MCF 10A (cell line): Measurements from ENCODE around the gene SLC4A2. TPM values are rescaled to one million over a fixed set of nuclear protein-coding genes. Genes with fewer than 3 reads are reported as not detected.

Source experiments
- BruUV-seq: library from RNA; stranded (reverse); fragments of 400-500 nt; replicated peaks from 2 replicates; lab custom pipeline; 2021; lab: Mats Ljungman, UMichigan
- CTCF ChIA-PET: fragments of 300-600 bp; sonication (Branson Sonifier 250); formaldehyde crosslinking; extraction: SDS; loops from one replicate; lab custom pipeline; 2021; ENCODE audit warnings: antibody characterized with exemption, inconsistent platforms; lab: Yijun Ruan, JAX
- POLR2A ChIA-PET: fragments of 300-600, 350-650 bp; sonication (Branson Sonifier 250); formaldehyde crosslinking; extraction: SDS; loops from one replicate; lab custom pipeline; 2020; ENCODE audit warnings: antibody characterized with exemption, inconsistent platforms; lab: Yijun Ruan, JAX
- DNase-seq: peaks from one replicate; pipeline ENCODE4 v3.0.0-alpha.2; 2018; ENCODE audit not compliant: unreplicated experiment
- H3K27ac Mint-ChIP-seq: one replicate; pipeline ENCODE4 v1.8.0; 2022; ENCODE audit warnings: mild to moderate bottlenecking, low read depth, mixed read lengths; ENCODE audit not compliant: unreplicated experiment
- H3K27me3 Mint-ChIP-seq: one replicate; pipeline ENCODE4 v1.8.0; 2022; ENCODE audit warnings: mixed read lengths; ENCODE audit not compliant: insufficient read depth, unreplicated experiment
- H3K36me3 Mint-ChIP-seq: one replicate; pipeline ENCODE4 v1.8.0; 2022; ENCODE audit warnings: mild to moderate bottlenecking, moderate library complexity, mixed read lengths; ENCODE audit not compliant: insufficient read depth, unreplicated experiment
- H3K4me1 Mint-ChIP-seq: one replicate; pipeline ENCODE4 v1.8.0; 2022; ENCODE audit warnings: mixed read lengths; ENCODE audit not compliant: insufficient read depth, unreplicated experiment
- H3K4me3 Mint-ChIP-seq: one replicate; pipeline ENCODE4 v1.8.0; 2022; ENCODE audit warnings: mild to moderate bottlenecking, moderate library complexity, mixed read lengths; ENCODE audit not compliant: unreplicated experiment
- H3K9me3 Mint-ChIP-seq: one replicate; pipeline ENCODE4 v1.8.0; 2022; ENCODE audit warnings: mixed read lengths; ENCODE audit not compliant: unreplicated experiment
- CTCF ChIP-seq: fragments of 200-600 bp; IDR thresholded peaks from one replicate; pipeline ENCODE4 v1.8.0; 2022; ENCODE audit warnings: antibody characterized with exemption, mild to moderate bottlenecking; ENCODE audit not compliant: unreplicated experiment
- intact Hi-C: fragments of 100-400 bp; cut with micrococcal nuclease; formaldehyde crosslinking; loops from 2 replicates; pipeline ENCODE4 v1.14.1; 2022
- total RNA-seq: library from RNA; stranded (reverse); gene quantifications from 2 replicates; pipeline ENCODE4 v1.2.3, GENCODE V29; 2022

The SLC4A2 gene
- total RNA-seq, 1 experiment from 2014 or later = 112 TPM

GRCh38 chr7:151053751-151054150 is 5.6 kb upstream of the SLC4A2 start:
- CTCF ChIA-PET = no interaction called here
- H3K9me3 Mint-ChIP-seq = no peaks in the 10 kb centered on the region
- no peak overlapping the region for H3K4me3 Mint-ChIP-seq
- no peaks in the 10 kb centered on the region for H3K36me3 Mint-ChIP-seq
- H3K27me3 Mint-ChIP-seq = no peaks in the 10 kb centered on the region
- POLR2A ChIA-PET = no interaction called here
- DNase-seq = no peak
- H3K27ac Mint-ChIP-seq = no peak overlapping the region
- BruUV-seq = no TSS peak
- peaks cover 15% of the 10 kb centered on the region for H3K4me1 Mint-ChIP-seq
- intact Hi-C loops = no loop called here
- TF ChIP-seq CTCF = no peak

DNA sequence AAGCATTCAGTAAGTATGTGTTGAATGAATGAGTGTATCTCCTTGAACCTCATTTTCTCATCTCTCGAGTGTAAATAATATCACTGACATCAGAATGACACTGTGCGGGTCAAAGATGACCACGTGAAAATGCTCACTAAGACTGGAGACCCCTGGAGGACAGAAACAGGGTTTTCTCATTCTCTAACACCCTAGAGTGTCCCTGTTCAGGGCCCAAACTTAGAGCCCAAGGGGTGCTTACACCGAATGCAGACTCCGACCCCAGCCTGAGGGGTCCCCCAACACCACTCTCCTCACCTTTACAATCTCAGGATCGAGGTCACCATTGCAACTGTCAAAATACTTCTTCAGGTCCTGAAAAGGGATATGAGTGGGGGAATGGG is 3.1 kb upstream of the SLC4A2 start:
- H3K4me1 Mint-ChIP-seq = peaks cover 26% of the 10 kb centered on the region
- peaks cover 3% of the 10 kb centered on the region for H3K36me3 Mint-ChIP-seq
- no peak for DNase-seq
- H3K9me3 Mint-ChIP-seq = no peaks in the 10 kb centered on the region
- ChIA-PET CTCF (interaction anchor here (0.6 to 3.3 kb wide), 4 partner anchors 13 to 56 kb away, joined by 3 to 21 read pairs (median 4); partner anchors contain the start of gene ABCB8), POLR2A (interaction anchor here (0.8 to 8.4 kb wide), 3 partner anchors 9 to 29 kb away, joined by 3 to 151 read pairs (median 6); partner anchors contain the start of genes ABCB8, AGAP3, FASTK and TMUB1)
- H3K4me3 Mint-ChIP-seq = peak overlapping the region; percentile 97
- BruUV-seq = no TSS peak
- intact Hi-C loops = no loop called here
- H3K27ac Mint-ChIP-seq = no peak overlapping the region
- H3K27me3 Mint-ChIP-seq = no peaks in the 10 kb centered on the region
- no peak for TF ChIP-seq CTCF

- H3K27ac Mint-ChIP-seq = peak overlapping the region; percentile 87
- H3K4me1 Mint-ChIP-seq = peaks cover 32% of the 10 kb centered on the region
- no peak for TF ChIP-seq CTCF
- POLR2A ChIA-PET = interaction anchor here (0.8 to 8.4 kb wide), 6 partner anchors 10 to 59 kb away, joined by 3 to 151 read pairs (median 5); partner anchors contain the start of genes ABCB8, AGAP3, FASTK and TMUB1
- H3K27me3 Mint-ChIP-seq = no peaks in the 10 kb centered on the region
- H3K36me3 Mint-ChIP-seq = peaks cover 6% of the 10 kb centered on the region
- no peak for DNase-seq
- BruUV-seq = no TSS peak
- H3K4me3 Mint-ChIP-seq = peak overlapping the region; percentile 97
- CTCF ChIA-PET = interaction anchor here (0.6 to 3.3 kb wide), 3 partner anchors 29 to 1918 kb away, joined by 3 to 21 read pairs (median 3); partner anchors contain the start of gene ABCB8
- H3K9me3 Mint-ChIP-seq = no peaks in the 10 kb centered on the region
- intact Hi-C loops = no loop called here
Measured at GRCh38 chr7:151056666-151057505, 2.5 kb upstream of the SLC4A2 start.

DNA sequence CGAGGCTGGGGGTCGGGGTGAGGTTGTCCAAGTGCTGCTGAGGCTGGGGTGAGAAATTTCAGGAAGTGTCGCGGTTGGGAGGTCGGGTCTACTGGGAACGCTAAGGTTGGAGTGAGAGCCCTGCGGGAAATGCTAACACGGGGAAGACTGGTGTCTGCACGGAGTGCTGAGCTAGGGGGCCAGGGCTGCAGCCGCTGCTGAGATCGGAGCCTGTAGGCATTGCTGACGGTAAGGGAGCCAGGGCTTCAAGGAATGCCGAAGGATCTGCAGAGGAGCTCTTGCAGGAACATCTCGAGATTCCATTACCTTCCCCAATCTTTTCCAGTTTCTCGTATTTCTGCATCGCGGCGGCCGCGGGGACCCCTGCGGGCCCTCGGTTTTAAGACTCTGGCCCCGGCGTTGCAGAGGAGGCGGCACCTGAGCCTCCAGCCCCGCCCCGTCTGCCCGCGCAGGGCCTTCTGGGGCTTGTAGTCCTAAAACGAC is 1.8 kb upstream of the SLC4A2 start, which contains the start of gene CDK5:
CDK5 (minus strand) TSS at position 392 of the 483 bp plus-strand sequence; CDS start at position 343, 49 bp downstream.
- CTCF ChIA-PET = interaction anchor here (0.6 to 3.3 kb wide), 4 partner anchors 9 to 1919 kb away, joined by 3 to 21 read pairs (median 4); no protein-coding TSS in a partner anchor
- Mint-ChIP-seq H3K4me1 (peaks cover 33% of the 10 kb centered on the region), H3K36me3 (peaks cover 6% of the 10 kb centered on the region)

More for the DNA sequence above, 1.8 kb upstream of the SLC4A2 start, which contains the start of gene CDK5:
- intact Hi-C loops = no loop called here
- POLR2A ChIA-PET = interaction anchor here (0.9 to 8.4 kb wide), 5 partner anchors 11 to 58 kb away, joined by 3 to 151 read pairs (median 6); partner anchors contain the start of genes ABCB8, AGAP3, FASTK and TMUB1
- no peak for DNase-seq
- no peaks in the 10 kb centered on the region for H3K9me3 Mint-ChIP-seq
- peak within 1 kb of the TSS; percentile 97 for H3K4me3 Mint-ChIP-seq
- H3K27ac Mint-ChIP-seq = peak within 1 kb of the TSS; percentile 87
- H3K27me3 Mint-ChIP-seq = no peaks in the 10 kb centered on the region
- no peak for TF ChIP-seq CTCF
- no TSS peak for BruUV-seq
